GM21528 (cell line): ENCODE data around the gene CARD11.
"Not testable (repeated sequence)": the region's sequence is repeated elsewhere in the genome, so short reads cannot be mapped to it uniquely, and the experiment has no call there.

Experiments
- ATAC-seq: cut with Tn5 transposase; IDR thresholded peaks from one replicate; pipeline ENCODE4 v1.9.1; 2021; ENCODE audit warnings: mild to moderate bottlenecking, moderate library complexity; ENCODE audit not compliant: unreplicated experiment, low FRiP score

Gene CARD11

GRCh38 chr7:2930310-2931033, 113.2 kb downstream of the CARD11 start:
- no peak for ATAC-seq

- ATAC-seq, result no peak
These were observed 114.1 kb downstream of the CARD11 start for GRCh38 chr7:2929321-2930201.

- no peak for ATAC-seq
These were observed 114.9 kb downstream of the CARD11 start for GRCh38 chr7:2928613-2929311.

- no peak for ATAC-seq
These were observed 115.4 kb downstream of the CARD11 start for GRCh38 chr7:2928256-2928612.

- no peak for ATAC-seq
These were observed 116.1 kb downstream of the CARD11 start for GRCh38 chr7:2927592-2927991.

- ATAC-seq, result no peak
These were observed 116.7 kb downstream of the CARD11 start for GRCh38 chr7:2926896-2927405.

- no peak for ATAC-seq
These were observed 117.4 kb downstream of the CARD11 start for GRCh38 chr7:2926120-2926895.

GRCh38 chr7:2924866-2925840, 118.5 kb downstream of the CARD11 start:
- ATAC-seq, result no peak

GRCh38 chr7:2923886-2924574, 119.6 kb downstream of the CARD11 start:
- ATAC-seq, result no peak

GRCh38 chr7:2923291-2923781, 120.3 kb downstream of the CARD11 start:
- ATAC-seq, result no peak

GRCh38 chr7:2922866-2923265, 120.8 kb downstream of the CARD11 start:
- no peak for ATAC-seq

GRCh38 chr7:2922348-2922691, 121.3 kb downstream of the CARD11 start:
- no peak for ATAC-seq

GRCh38 chr7:2921653-2922347, 121.9 kb downstream of the CARD11 start:
- no peak for ATAC-seq

GRCh38 chr7:2920956-2921652, 122.6 kb downstream of the CARD11 start:
- ATAC-seq, result no peak

- ATAC-seq, result not testable (repeated sequence)
These were observed 123.2 kb downstream of the CARD11 start for GRCh38 chr7:2920480-2920879.

- no peak for ATAC-seq
These were observed 123.6 kb downstream of the CARD11 start for GRCh38 chr7:2920041-2920440.

GRCh38 chr7:2919256-2919655, 124.4 kb downstream of the CARD11 start:
- ATAC-seq, result no peak
